Ascending aorta (tissue), 2 donors: ENCODE results near the gene TNXB. TPM values are rescaled to one million over a fixed set of nuclear protein-coding genes. Genes with fewer than 3 reads are reported as not detected.

ENCODE experiments used
- DNase-seq, 2 donors: peaks; one replicate each; pipeline ENCODE4 v3.0.0-alpha.2; 2019; ENCODE audit warnings: low spot score in 2 of 2
- H3K27ac ChIP-seq, 2 donors: fragments of 200-600 bp; sonication (generic); one replicate each; pipeline ENCODE4 v1.5.1; 2016 to 2017; ENCODE audit warnings: mild to moderate bottlenecking in 1 of 2
- H3K27me3 ChIP-seq: fragments of 200-600 bp; sonication (generic); one replicate; pipeline ENCODE4 v1.5.1; 2017
- H3K36me3 ChIP-seq, 2 donors: fragments of 200-600 bp; sonication (generic); one replicate each; pipeline ENCODE4 v1.5.1; 2016
- H3K4me1 ChIP-seq, 2 donors: fragments of 200-600 bp; sonication (generic); one replicate each; pipeline ENCODE4 v1.5.1; 2016 to 2017; ENCODE audit warnings: mild to moderate bottlenecking in 1 of 2
- H3K4me3 ChIP-seq, 2 donors: fragments of 200-600 bp; sonication (generic); one replicate each; pipeline ENCODE4 v1.5.1; 2016 to 2017; ENCODE audit warnings: mild to moderate bottlenecking in 1 of 2
- H3K9me3 ChIP-seq, 2 donors: fragments of 200-600 bp; sonication (generic); one replicate each; pipeline ENCODE4 v1.5.1; 2016
- intact Hi-C: fragments of 100-400 bp; cut with DNase I; formaldehyde crosslinking; loops from one replicate; pipeline ENCODE4 v1.15.1; 2023
- total RNA-seq: library from RNA; depleted of rRNA; stranded (reverse); fragments of >200 nt; gene quantifications from one replicate; pipeline ENCODE4 v1.1.0, GENCODE V29; 2016
- TF ChIP-seq, protein P1 (sequence below), 3 experiments: fragments of 200-600 bp in 2 of 3; fragments of 450-650 bp in 1 of 3; sonication (generic) in 2 of 3; IDR thresholded peaks; one replicate each; pipeline ENCODE4 v1.5.1; 2016 to 2019; ENCODE audit warnings: antibody characterized with exemption in 3 of 3, mild to moderate bottlenecking in 1 of 3, moderate library complexity in 1 of 3

Gene TNXB
- total RNA-seq, 1 donor from 2014 or later: 493 TPM

- DNase-seq: peak in 1 of 2 donors; percentile 94
- H3K4me3 ChIP-seq: peak overlapping the region in 1 of 2 donors; percentile 59
- peak overlapping the region; percentile 82 to 92 for H3K27ac ChIP-seq
- no peaks in the 10 kb centered on the region for H3K27me3 ChIP-seq
- no peaks in the 10 kb centered on the region for H3K36me3 ChIP-seq
- TF ChIP-seq, protein P1, sequence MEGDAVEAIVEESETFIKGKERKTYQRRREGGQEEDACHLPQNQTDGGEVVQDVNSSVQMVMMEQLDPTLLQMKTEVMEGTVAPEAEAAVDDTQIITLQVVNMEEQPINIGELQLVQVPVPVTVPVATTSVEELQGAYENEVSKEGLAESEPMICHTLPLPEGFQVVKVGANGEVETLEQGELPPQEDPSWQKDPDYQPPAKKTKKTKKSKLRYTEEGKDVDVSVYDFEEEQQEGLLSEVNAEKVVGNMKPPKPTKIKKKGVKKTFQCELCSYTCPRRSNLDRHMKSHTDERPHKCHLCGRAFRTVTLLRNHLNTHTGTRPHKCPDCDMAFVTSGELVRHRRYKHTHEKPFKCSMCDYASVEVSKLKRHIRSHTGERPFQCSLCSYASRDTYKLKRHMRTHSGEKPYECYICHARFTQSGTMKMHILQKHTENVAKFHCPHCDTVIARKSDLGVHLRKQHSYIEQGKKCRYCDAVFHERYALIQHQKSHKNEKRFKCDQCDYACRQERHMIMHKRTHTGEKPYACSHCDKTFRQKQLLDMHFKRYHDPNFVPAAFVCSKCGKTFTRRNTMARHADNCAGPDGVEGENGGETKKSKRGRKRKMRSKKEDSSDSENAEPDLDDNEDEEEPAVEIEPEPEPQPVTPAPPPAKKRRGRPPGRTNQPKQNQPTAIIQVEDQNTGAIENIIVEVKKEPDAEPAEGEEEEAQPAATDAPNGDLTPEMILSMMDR (IDR thresholded peaks at IDR 0.05): peak; percentile 65 to 83 (median 76)
- peaks cover 9 to 26% of the 10 kb centered on the region in 2 donors for H3K4me1 ChIP-seq
- no peaks in the 10 kb centered on the region for H3K9me3 ChIP-seq
- intact Hi-C loops: loop anchor here (1.0 to 2.0 kb wide), 5 partner anchors 23 to 66 kb away; partner anchors contain the start of genes ATF6B and PPT2
Observed at GRCh38 chr6:32087574-32088486, 21.3 kb downstream of the TNXB start.

DNA sequence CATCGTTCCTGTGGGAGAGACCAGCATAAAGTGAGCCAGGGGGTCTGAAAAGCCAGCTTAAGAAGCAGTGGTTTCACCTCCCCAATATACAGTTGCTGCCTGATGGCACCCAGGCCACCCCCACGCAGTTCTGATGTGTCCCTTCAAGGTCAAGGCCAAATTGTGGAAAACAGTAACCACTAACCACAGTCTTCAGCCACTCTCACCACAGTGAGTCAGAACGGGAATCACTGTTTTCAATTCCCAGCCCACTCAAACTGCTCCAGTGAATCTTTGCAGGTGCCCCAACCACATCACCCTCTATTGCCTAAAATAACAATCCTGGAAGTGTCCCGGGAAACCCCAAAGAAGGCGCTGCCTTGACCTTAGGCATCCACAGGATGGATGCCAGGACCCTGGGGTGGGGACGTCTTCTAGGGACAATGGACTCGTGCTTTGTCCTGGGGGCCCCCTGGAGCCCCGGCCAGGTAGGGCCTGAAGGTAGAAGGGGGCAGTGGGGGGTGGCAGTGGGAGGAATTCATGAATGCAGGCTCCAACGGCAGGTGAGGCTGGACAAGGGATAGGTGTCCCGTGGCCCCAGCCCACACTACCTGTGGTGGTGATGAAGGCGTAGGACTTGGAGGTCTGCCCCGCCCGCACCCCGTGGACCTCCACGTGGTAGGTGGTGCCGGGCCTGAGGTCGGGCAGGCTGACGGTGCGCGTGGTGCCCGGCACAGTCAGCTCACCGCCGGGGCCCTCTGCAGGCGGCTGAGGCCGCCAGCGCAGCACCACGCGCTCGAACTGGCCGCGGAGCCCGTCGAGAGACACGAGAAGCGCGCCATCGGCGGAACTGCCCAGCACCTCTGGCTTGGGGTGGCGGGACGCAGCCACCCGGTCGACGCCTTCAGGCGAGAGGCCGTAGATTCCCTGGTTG, 22.2 kb downstream of the TNXB start:
- H3K27me3 ChIP-seq: no peaks in the 10 kb centered on the region
- TF ChIP-seq, protein P1 (IDR thresholded peaks at IDR 0.05): no peak
- peak overlapping the region; percentile 82 to 92 for H3K27ac ChIP-seq
- H3K4me1 ChIP-seq: peaks cover 6 to 28% of the 10 kb centered on the region in 2 donors
- intact Hi-C loops: loop anchor here (1.0 to 2.0 kb wide), 4 partner anchors 27 to 67 kb away; partner anchors contain the start of genes ATF6B and PPT2
- no peaks in the 10 kb centered on the region for H3K36me3 ChIP-seq
- H3K4me3 ChIP-seq: peak overlapping the region in 1 of 2 donors; percentile 59
- no peak for DNase-seq
- no peaks in the 10 kb centered on the region for H3K9me3 ChIP-seq

DNA sequence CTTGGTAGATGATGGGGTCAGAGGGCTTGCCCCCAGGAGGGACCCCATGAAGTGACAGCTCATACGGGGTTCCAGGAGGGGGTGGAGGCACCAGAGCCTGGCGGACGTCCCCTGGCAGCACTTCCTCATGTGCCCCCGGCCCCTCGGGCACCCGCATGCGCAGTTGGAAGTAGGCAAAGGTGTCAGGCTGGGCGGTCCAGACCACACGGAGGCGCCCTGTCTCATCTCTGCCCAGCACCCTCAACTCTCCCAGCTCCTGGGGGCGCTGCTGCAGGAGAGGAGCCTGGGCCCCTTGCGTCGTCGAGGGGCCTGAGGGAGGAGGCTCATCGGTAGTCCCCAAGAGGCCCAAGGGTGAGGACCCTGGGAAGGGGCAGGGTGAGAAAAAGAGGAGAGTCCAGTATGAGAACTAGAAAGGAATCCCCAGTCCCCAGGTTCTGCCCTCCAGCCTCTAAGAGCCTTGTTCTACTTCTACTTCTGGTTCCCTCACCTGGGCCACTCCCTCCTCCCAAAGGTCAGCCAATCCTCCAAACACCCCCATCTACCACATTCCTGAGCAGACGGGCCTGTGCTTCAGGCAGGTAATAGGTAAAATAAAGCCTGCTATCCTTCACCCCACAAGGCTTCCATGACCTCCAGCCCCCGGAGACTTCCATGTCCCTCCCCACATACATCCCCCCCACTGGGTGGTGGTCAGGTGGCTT, 23.2 kb downstream of the TNXB start:
- H3K36me3 ChIP-seq: no peaks in the 10 kb centered on the region
- DNase-seq: no peak
- no peaks in the 10 kb centered on the region for H3K27me3 ChIP-seq
- H3K27ac ChIP-seq: peak overlapping the region; percentile 27 to 92
- no peaks in the 10 kb centered on the region for H3K9me3 ChIP-seq
- H3K4me3 ChIP-seq: no peak overlapping the region
- peaks cover 11 to 30% of the 10 kb centered on the region in 2 donors for H3K4me1 ChIP-seq
- TF ChIP-seq, protein P1 (IDR thresholded peaks at IDR 0.05): no peak
- intact Hi-C loops: loop anchor here (2.0 kb wide), 1 partner anchor 37 kb away; no protein-coding TSS in a partner anchor

GRCh38 chr6:32084780-32085179, 24.4 kb downstream of the TNXB start:
- TF ChIP-seq, protein P1 (IDR thresholded peaks at IDR 0.05): no peak
- Histone ChIP-seq H3K27me3 (no peaks in the 10 kb centered on the region), H3K27ac (peak overlapping the region in 1 of 2 donors; percentile 26)

More at GRCh38 chr6:32084780-32085179, 24.4 kb downstream of the TNXB start:
- intact Hi-C loops: no loop called here
- Histone ChIP-seq H3K4me3 (no peak overlapping the region), H3K4me1 (peaks cover 11 to 36% of the 10 kb centered on the region in 2 donors), H3K36me3 (no peaks in the 10 kb centered on the region), H3K9me3 (no peaks in the 10 kb centered on the region)
- no peak for DNase-seq
